GM11168 (cell line): ENCODE measurements around the gene PARD3B.

ENCODE experiments used
- in situ Hi-C: fragments of 300-500 bp; cut with MboI; formaldehyde crosslinking; loops from one replicate; pipeline ENCODE4 v1.12.0; 2022; ENCODE audit warnings: low sequenced_read_pairs; ENCODE audit not compliant: unreplicated experiment

PARD3B gene

GRCh38 chr2:205401511-205401910 lies 856.2 kb downstream of the PARD3B start:
- in situ Hi-C loops, result no loop called here

- in situ Hi-C loops, result no loop called here
Measured at GRCh38 chr2:205402011-205402410, 856.7 kb downstream of the PARD3B start.

- in situ Hi-C loops, result no loop called here
Measured at GRCh38 chr2:205403244-205403825, 858.1 kb downstream of the PARD3B start.

- in situ Hi-C loops, result no loop called here
Measured at GRCh38 chr2:205405194-205405593, 859.9 kb downstream of the PARD3B start.

GRCh38 chr2:205405752-205406151 lies 860.5 kb downstream of the PARD3B start:
- in situ Hi-C loops, result no loop called here

GRCh38 chr2:205407984-205408383 lies 862.7 kb downstream of the PARD3B start:
- in situ Hi-C loops, result no loop called here

- in situ Hi-C loops, result no loop called here
Measured at GRCh38 chr2:205408696-205409095, 863.4 kb downstream of the PARD3B start.

GRCh38 chr2:205409411-205409810 lies 864.1 kb downstream of the PARD3B start:
- in situ Hi-C loops, result no loop called here

- in situ Hi-C loops, result no loop called here
Measured at GRCh38 chr2:205411558-205411957, 866.3 kb downstream of the PARD3B start.

- in situ Hi-C loops, result no loop called here
Measured at GRCh38 chr2:205424326-205424725, 879.1 kb downstream of the PARD3B start.

- in situ Hi-C loops, result no loop called here
Measured at GRCh38 chr2:205425102-205425501, 879.8 kb downstream of the PARD3B start.

- in situ Hi-C loops, result no loop called here
Measured at GRCh38 chr2:205427112-205427511, 881.8 kb downstream of the PARD3B start.

GRCh38 chr2:205428811-205429210 lies 883.5 kb downstream of the PARD3B start:
- in situ Hi-C loops, result no loop called here

GRCh38 chr2:205435970-205436369 lies 890.7 kb downstream of the PARD3B start:
- in situ Hi-C loops, result no loop called here

GRCh38 chr2:205438241-205438640 lies 893.0 kb downstream of the PARD3B start:
- in situ Hi-C loops, result no loop called here

- in situ Hi-C loops, result no loop called here
Measured at GRCh38 chr2:205439621-205440020, 894.3 kb downstream of the PARD3B start.

GRCh38 chr2:205441524-205441923 lies 896.2 kb downstream of the PARD3B start:
- in situ Hi-C loops, result no loop called here

- in situ Hi-C loops, result no loop called here
Measured at GRCh38 chr2:205448189-205448588, 902.9 kb downstream of the PARD3B start.

GRCh38 chr2:205451901-205452512 lies 906.7 kb downstream of the PARD3B start:
- in situ Hi-C loops, result no loop called here

GRCh38 chr2:205453202-205453601 lies 907.9 kb downstream of the PARD3B start:
- in situ Hi-C loops, result no loop called here

- in situ Hi-C loops, result no loop called here
Measured at GRCh38 chr2:205456682-205457081, 911.4 kb downstream of the PARD3B start.

GRCh38 chr2:205460217-205460616 lies 914.9 kb downstream of the PARD3B start:
- in situ Hi-C loops, result no loop called here
